CD4-positive, alpha-beta memory T cell (primary cell): ENCODE results near the gene OXSR1. TPM values are rescaled to one million over a fixed set of nuclear protein-coding genes. Genes with fewer than 3 reads are reported as not detected.
A peak's percentile ranks its signal among the peaks of the same experiment; 100 is the strongest.
"Not testable (repeated sequence)": the region's sequence is repeated elsewhere in the genome, so short reads cannot be mapped to it uniquely, and the experiment has no call there.

ENCODE experiments used
- CTCF ChIA-PET: fragments of 350-600 bp; sonication (Branson Sonifier 250); formaldehyde crosslinking; loops from one replicate; lab custom pipeline; 2021; ENCODE audit warnings: inconsistent platforms; ENCODE audit not compliant: partially characterized antibody; lab: Charles Lee
- POLR2A ChIA-PET: fragments of 350-600 bp; sonication (Branson Sonifier 250); formaldehyde crosslinking; loops from one replicate; lab custom pipeline; 2021; ENCODE audit not compliant: partially characterized antibody; lab: Charles Lee
- DNase-seq, 5 donors: peaks; one replicate each; pipeline versions ENCODE4 v3.0.0 to v3.0.0-alpha.2; 2020 to 2022; ENCODE audit warnings: mixed read lengths in 1 of 5
- H3K27ac ChIP-seq: one replicate; pipeline ENCODE4 v1.7.0; 2013; ENCODE audit warnings: low read depth, low read length
- H3K27me3 ChIP-seq: 2 replicates; pipeline ENCODE4 v1.7.0; 2013; ENCODE audit warnings: mild to moderate bottlenecking, low read length, moderate library complexity; ENCODE audit not compliant: insufficient read depth
- H3K36me3 ChIP-seq: 2 replicates; pipeline ENCODE4 v1.7.0; 2013; ENCODE audit warnings: mild to moderate bottlenecking, low read length, moderate library complexity; ENCODE audit not compliant: insufficient read depth
- H3K4me1 ChIP-seq: 2 replicates; pipeline ENCODE4 v1.7.0; 2013; ENCODE audit warnings: mild to moderate bottlenecking, low read length, moderate library complexity; ENCODE audit not compliant: insufficient read depth
- H3K4me3 ChIP-seq, 2 donors: one replicate each; pipeline ENCODE4 v1.7.0; 2013; ENCODE audit warnings: low read length in 2 of 2, mild to moderate bottlenecking in 1 of 2
- H3K9me3 ChIP-seq, 2 donors: one replicate each; pipeline ENCODE4 v1.7.0; 2013; ENCODE audit warnings: low read length in 2 of 2, control low read depth in 1 of 2; ENCODE audit not compliant: control insufficient read depth in 1 of 2
- H3K27ac Mint-ChIP-seq, 7 donors: one replicate each; pipeline ENCODE4 v1.8.0; 2020 to 2021; ENCODE audit warnings: mixed read lengths in 7 of 7, mild to moderate bottlenecking in 6 of 7, inconsistent platforms in 3 of 7, moderate library complexity in 3 of 7
- H3K27me3 Mint-ChIP-seq, 2 donors: one replicate each; pipeline ENCODE4 v1.8.0; 2020 to 2021; ENCODE audit warnings: mixed read lengths in 2 of 2
- H3K36me3 Mint-ChIP-seq, 2 donors: one replicate each; pipeline ENCODE4 v1.8.0; 2020 to 2021; ENCODE audit warnings: mixed read lengths in 2 of 2, inconsistent platforms in 1 of 2, mild to moderate bottlenecking in 1 of 2
- H3K4me1 Mint-ChIP-seq, 4 donors: one replicate each; pipeline ENCODE4 v1.8.0; 2020 to 2021; ENCODE audit warnings: mixed read lengths in 4 of 4, mild to moderate bottlenecking in 1 of 4
- H3K4me3 Mint-ChIP-seq, 8 donors: one replicate each; pipeline ENCODE4 v1.8.0; 2020 to 2021; ENCODE audit warnings: mixed read lengths in 8 of 8, mild to moderate bottlenecking in 7 of 8, moderate library complexity in 6 of 8, inconsistent platforms in 3 of 8
- H3K9me3 Mint-ChIP-seq, 8 donors: one replicate each; pipeline ENCODE4 v1.8.0; 2020 to 2021; ENCODE audit warnings: mixed read lengths in 8 of 8, mild to moderate bottlenecking in 5 of 8, inconsistent platforms in 3 of 8, moderate library complexity in 1 of 8
- intact Hi-C: fragments of 100-400 bp; cut with micrococcal nuclease; formaldehyde crosslinking; loops from one replicate; pipeline ENCODE4 v1.15.1; 2023
- polyA plus RNA-seq, 2 donors: library from polyadenylated mRNA; unstranded; fragments of 300-500 nt; fragmentation: Illumina TruSeq; gene quantifications; one replicate each; pipeline ENCODE4 v1.2.3, GENCODE V29; 2021
- total RNA-seq, 2 experiments: library from RNA; stranded (reverse); gene quantifications; one replicate each; pipeline ENCODE4 v1.2.3, GENCODE V29; 2021

OXSR1 gene
- total and polyA plus RNA-seq, 4 experiments from 2014 or later, result 13.3 to 43.9 (median 28.8) TPM

- ChIA-PET CTCF (interaction anchor here (1.0 to 1.9 kb wide), 3 partner anchors 28 to 32 kb away, joined by 3 to 8 read pairs (median 8); partner anchors contain the start of gene OXSR1), POLR2A (interaction anchor here (1.2 to 8.4 kb wide), 7 partner anchors 16 to 1143 kb away, joined by 4 to 255 read pairs (median 9); partner anchors contain the start of genes DLEC1, EPM2AIP1 and OXSR1)
- peak overlapping the region; percentile 86 for H3K27ac ChIP-seq
- Mint-ChIP-seq H3K4me3 (peak overlapping the region; percentile 90 to 100 (median 97)), H3K36me3 (peaks cover 12 to 74% of the 10 kb centered on the region in 2 donors), H3K27ac (peak overlapping the region; percentile 88 to 96 (median 92)), H3K4me1 (peaks cover 43 to 85% (median 60%) of the 10 kb centered on the region in 4 donors)
- peaks cover 75% of the 10 kb centered on the region for H3K4me1 ChIP-seq
- H3K4me3 ChIP-seq, result peak overlapping the region; percentile 57 to 95
- intact Hi-C loops, result loop anchor here (1.0 to 10.0 kb wide), 6 partner anchors 77 to 1269 kb away; partner anchors contain the start of genes ACVR2B, EXOG, RPSA and XYLB
- DNase-seq, result peak; percentile 42 to 70 (median 60)
- peaks cover 28% of the 10 kb centered on the region for H3K36me3 ChIP-seq
- not testable (repeated sequence) for H3K9me3 ChIP-seq, H3K27me3 Mint-ChIP-seq, H3K9me3 Mint-ChIP-seq, H3K27me3 ChIP-seq
These were observed 29.6 kb upstream of the OXSR1 start for GRCh38 chr3:38135621-38136277.

GRCh38 chr3:38136393-38136776 lies 29.0 kb upstream of the OXSR1 start:
- Histone ChIP-seq H3K9me3 (no peaks in the 10 kb centered on the region), H3K27me3 (no peaks in the 10 kb centered on the region), H3K4me1 (peaks cover 81% of the 10 kb centered on the region), H3K36me3 (peaks cover 27% of the 10 kb centered on the region), H3K4me3 (peak overlapping the region; percentile 92 to 95), H3K27ac (peak overlapping the region; percentile 86)
- intact Hi-C loops, result loop anchor here (1.0 to 10.0 kb wide), 6 partner anchors 76 to 1268 kb away; partner anchors contain the start of genes ACVR2B, EXOG, RPSA and XYLB
- H3K4me1 Mint-ChIP-seq, result peaks cover 47 to 90% (median 66%) of the 10 kb centered on the region in 4 donors
- POLR2A ChIA-PET, result interaction anchor here (0.9 to 8.4 kb wide), 15 partner anchors 7 to 1144 kb away, joined by 3 to 255 read pairs (median 7); partner anchors contain the start of genes DLEC1, EPM2AIP1, OXSR1 and PLCD1
- peaks cover 14 to 77% of the 10 kb centered on the region in 2 donors for H3K36me3 Mint-ChIP-seq
- peak overlapping the region; percentile 88 to 95 (median 92) for H3K27ac Mint-ChIP-seq
- DNase-seq, result peak in 1 of 5 donors; percentile 17
- no peaks in the 10 kb centered on the region for H3K9me3 Mint-ChIP-seq
- H3K27me3 Mint-ChIP-seq, result no peaks in the 10 kb centered on the region
- peak overlapping the region; percentile 90 to 100 (median 97) for H3K4me3 Mint-ChIP-seq
- CTCF ChIA-PET, result interaction anchor here (1.0 to 1.9 kb wide), 5 partner anchors 21 to 210 kb away, joined by 3 to 8 read pairs (median 5); partner anchors contain the start of genes OXSR1 and XYLB

- no peaks in the 10 kb centered on the region for H3K9me3 Mint-ChIP-seq
- no peaks in the 10 kb centered on the region for H3K9me3 ChIP-seq
- peak within 1 kb of the TSS; percentile 88 to 100 (median 98) for H3K27ac Mint-ChIP-seq
- intact Hi-C loops, result loop anchor here (1.0 to 10.0 kb wide), 8 partner anchors 15 to 1268 kb away; partner anchors contain the start of genes ACVR2B, EXOG, OXSR1 and RPSA
- H3K36me3 ChIP-seq, result peaks cover 28% of the 10 kb centered on the region
- ChIA-PET CTCF (interaction anchor here (0.8 to 1.9 kb wide), 8 partner anchors 9 to 209 kb away, joined by 3 to 8 read pairs (median 4); partner anchors contain the start of genes DLEC1, OXSR1 and XYLB), POLR2A (interaction anchor here (0.6 to 8.4 kb wide), 24 partner anchors 8 to 1144 kb away, joined by 3 to 255 read pairs (median 4); partner anchors contain the start of genes DLEC1, EPM2AIP1, EXOG and OXSR1)
- H3K4me3 ChIP-seq, result peak within 1 kb of the TSS; percentile 92 to 95
- peak within 1 kb of the TSS; percentile 92 to 100 (median 98) for H3K4me3 Mint-ChIP-seq
- H3K27ac ChIP-seq, result peak within 1 kb of the TSS; percentile 86
- peaks cover 13 to 77% of the 10 kb centered on the region in 2 donors for H3K36me3 Mint-ChIP-seq
- peaks cover 78% of the 10 kb centered on the region for H3K4me1 ChIP-seq
- H3K27me3 ChIP-seq, result no peaks in the 10 kb centered on the region
- H3K27me3 Mint-ChIP-seq, result no peaks in the 10 kb centered on the region
- peaks cover 47 to 87% (median 68%) of the 10 kb centered on the region in 4 donors for H3K4me1 Mint-ChIP-seq
- DNase-seq, result peak; percentile 92 to 98 (median 94)
These were observed 28.3 kb upstream of the OXSR1 start, which contains the start of gene ACAA1 for GRCh38 chr3:38136777-38137614. Gene ACAA1 (minus strand): TSS chr3:38137127. CDS start chr3:38137035, 92 bp downstream.

GRCh38 chr3:38137615-38138348 lies 27.6 kb upstream of the OXSR1 start:
- no peaks in the 10 kb centered on the region for H3K27me3 ChIP-seq
- no peaks in the 10 kb centered on the region for H3K9me3 ChIP-seq
- POLR2A ChIA-PET, result interaction anchor here (0.7 to 8.4 kb wide), 23 partner anchors 9 to 383 kb away, joined by 3 to 255 read pairs (median 4); partner anchors contain the start of genes DLEC1, EXOG, OXSR1 and PLCD1
- peak overlapping the region; percentile 91 to 100 (median 98) for H3K4me3 Mint-ChIP-seq
- DNase-seq, result peak; percentile 11 to 56 (median 17)
- intact Hi-C loops, result loop anchor here (1.0 to 10.0 kb wide), 7 partner anchors 15 to 1267 kb away; partner anchors contain the start of genes ACVR2B, EXOG, OXSR1 and RPSA
- CTCF ChIA-PET, result interaction anchor here (0.8 to 1.9 kb wide), 7 partner anchors 10 to 208 kb away, joined by 3 to 8 read pairs (median 4); partner anchors contain the start of genes DLEC1, OXSR1 and XYLB
- H3K27me3 Mint-ChIP-seq, result no peaks in the 10 kb centered on the region
- H3K4me3 ChIP-seq, result peak overlapping the region; percentile 92 to 95
- H3K4me1 Mint-ChIP-seq, result peaks cover 45 to 85% (median 66%) of the 10 kb centered on the region in 4 donors
- H3K9me3 Mint-ChIP-seq, result no peaks in the 10 kb centered on the region
- peaks cover 27% of the 10 kb centered on the region for H3K36me3 ChIP-seq
- peak overlapping the region; percentile 88 to 100 (median 98) for H3K27ac Mint-ChIP-seq
- H3K4me1 ChIP-seq, result peaks cover 70% of the 10 kb centered on the region
- peak overlapping the region; percentile 86 for H3K27ac ChIP-seq
- H3K36me3 Mint-ChIP-seq, result peaks cover 16 to 77% of the 10 kb centered on the region in 2 donors

DNA sequence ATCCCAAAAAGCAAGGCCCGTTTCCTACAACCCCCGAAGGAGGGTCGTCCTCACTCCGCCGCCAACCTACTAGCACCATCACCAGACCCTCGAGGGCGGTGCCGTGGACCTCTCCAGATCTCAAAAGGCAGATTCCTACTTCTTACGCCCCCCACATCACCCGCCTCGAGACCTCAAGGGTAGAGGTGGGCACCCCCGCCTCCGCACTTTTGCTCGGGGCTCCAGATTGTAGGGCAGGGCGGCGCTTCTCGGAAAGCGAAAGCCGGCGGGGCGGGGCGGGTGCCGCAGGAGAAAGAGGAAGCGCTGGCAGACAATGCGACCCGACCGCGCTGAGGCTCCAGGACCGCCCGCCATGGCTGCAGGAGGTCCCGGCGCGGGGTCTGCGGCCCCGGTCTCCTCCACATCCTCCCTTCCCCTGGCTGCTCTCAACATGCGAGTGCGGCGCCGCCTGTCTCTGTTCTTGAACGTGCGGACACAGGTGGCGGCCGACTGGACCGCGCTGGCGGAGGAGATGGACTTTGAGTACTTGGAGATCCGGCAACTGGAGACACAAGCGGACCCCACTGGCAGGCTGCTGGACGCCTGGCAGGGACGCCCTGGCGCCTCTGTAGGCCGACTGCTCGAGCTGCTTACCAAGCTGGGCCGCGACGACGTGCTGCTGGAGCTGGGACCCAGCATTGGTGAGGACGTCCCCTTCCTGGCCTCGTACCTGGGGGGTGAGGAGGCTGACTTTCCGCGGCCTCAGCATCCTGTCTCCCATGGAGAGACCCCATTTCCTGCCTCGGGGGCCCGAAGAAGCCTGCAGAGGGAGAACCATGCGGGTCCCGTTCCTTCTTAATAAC lies 26.8 kb upstream of the OXSR1 start, which contains the start of gene MYD88:
Gene MYD88 (plus strand): TSS at position 313 of the 842 bp plus-strand sequence. CDS start 40 bp downstream, at position 353.
- DNase-seq, result peak; percentile 80 to 88 (median 82)
- H3K9me3 ChIP-seq, result no peaks in the 10 kb centered on the region
- Mint-ChIP-seq H3K36me3 (peaks cover 16 to 69% of the 10 kb centered on the region in 2 donors), H3K27me3 (no peaks in the 10 kb centered on the region), H3K27ac (peak within 1 kb of the TSS; percentile 88 to 100 (median 98)), H3K4me3 (peak within 1 kb of the TSS; percentile 91 to 100 (median 98)), H3K9me3 (no peaks in the 10 kb centered on the region), H3K4me1 (peaks cover 43 to 77% (median 60%) of the 10 kb centered on the region in 4 donors)
- peak within 1 kb of the TSS; percentile 92 to 95 for H3K4me3 ChIP-seq
- intact Hi-C loops, result loop anchor here (5.0 to 10.0 kb wide), 4 partner anchors 74 to 1266 kb away; partner anchors contain the start of genes ACVR2B, RPSA and XYLB
- ChIA-PET CTCF (interaction anchor here (1.2 to 1.4 kb wide), 2 partner anchors 26 to 164 kb away, joined by 3 to 5 read pairs; partner anchors contain the start of gene OXSR1), POLR2A (interaction anchor here (0.8 to 8.4 kb wide), 12 partner anchors 9 to 317 kb away, joined by 3 to 255 read pairs (median 8); partner anchors contain the start of genes DLEC1 and OXSR1)
- peak within 1 kb of the TSS; percentile 86 for H3K27ac ChIP-seq
- H3K4me1 ChIP-seq, result peaks cover 62% of the 10 kb centered on the region
- no peaks in the 10 kb centered on the region for H3K27me3 ChIP-seq
- H3K36me3 ChIP-seq, result peaks cover 19% of the 10 kb centered on the region
